Uterus (tissue), 4 donors: ENCODE data around the gene SAYSD1. TPM values are rescaled to one million over a fixed set of nuclear protein-coding genes. Genes with fewer than 3 reads are reported as not detected.

ENCODE experiments used
- DNase-seq, 2 donors: peaks; one replicate each; pipeline ENCODE4 v3.0.0-alpha.2; 2019 to 2020
- H3K27ac ChIP-seq, 2 donors: fragments of 200-600 bp; sonication (generic); 1 replicate in 1 of 2; 2 replicates in 1 of 2; pipeline ENCODE4 v1.5.1; 2016 to 2018
- H3K27me3 ChIP-seq, 2 donors: fragments of 200-600 bp; sonication (generic); one replicate each; pipeline ENCODE4 v1.5.1; 2018 to 2019; ENCODE audit warnings: control low read depth in 1 of 2
- H3K36me3 ChIP-seq, 2 donors: fragments of 200-600 bp; sonication (generic); one replicate each; pipeline ENCODE4 v1.5.1; 2019; ENCODE audit warnings: control low read depth in 1 of 2
- H3K4me1 ChIP-seq, 2 donors: fragments of 200-600 bp; sonication (generic); one replicate each; pipeline ENCODE4 v1.5.1; 2018 to 2019; ENCODE audit warnings: control low read depth in 1 of 2
- H3K4me3 ChIP-seq, 2 donors: fragments of 200-600 bp; sonication (generic); 1 replicate in 1 of 2; 2 replicates in 1 of 2; pipeline ENCODE4 v1.5.1; 2018 to 2019; ENCODE audit warnings: mild to moderate bottlenecking in 1 of 2
- H3K9me3 ChIP-seq, 2 donors: fragments of 200-600 bp; sonication (generic); one replicate each; pipeline ENCODE4 v1.5.1; 2019; ENCODE audit warnings: control low read depth in 1 of 2
- CTCF ChIP-seq, 4 experiments: fragments of 200-600 bp in 2 of 4; fragments of 450-650 bp in 2 of 4; sonication (generic) in 2 of 4; IDR thresholded peaks; one replicate each; pipeline ENCODE4 v1.5.1; 2016 to 2019; ENCODE audit warnings: antibody characterized with exemption in 4 of 4, mild to moderate bottlenecking in 2 of 4, moderate library complexity in 1 of 4
- POLR2A ChIP-seq, 2 donors: fragments of 450-650 bp; IDR thresholded peaks; one replicate each; pipeline ENCODE4 v1.6.1; 2016; ENCODE audit warnings: antibody characterized with exemption in 2 of 2, mild to moderate bottlenecking in 1 of 2, moderate library complexity in 1 of 2
- intact Hi-C: fragments of 100-400 bp; cut with DNase I; formaldehyde crosslinking; loops from one replicate; pipeline ENCODE4 v1.15.1; 2023; ENCODE audit warnings: low total_unique reads
- total RNA-seq, 4 donors: library from RNA; depleted of rRNA in 3 of 4; stranded (reverse); fragments of >200 nt in 3 of 4; gene quantifications; one replicate each; pipeline versions ENCODE4 v1.1.0 to v1.2.4, GENCODE V29; 2014 to 2023
- donor health status: DM: yes; HTN: yes; CAD: no.

SAYSD1 gene
- total RNA-seq, 4 donors from 2014 or later = 10.3 to 34.8 (median 15.9) TPM

GRCh38 chr6:39063526-39063925 is 51.5 kb downstream of the SAYSD1 start:
- no peaks in the 10 kb centered on the region for H3K4me1 ChIP-seq
- no peak overlapping the region for H3K27ac ChIP-seq
- no peaks in the 10 kb centered on the region for H3K27me3 ChIP-seq
- H3K36me3 ChIP-seq = no peaks in the 10 kb centered on the region
- H3K4me3 ChIP-seq = no peak overlapping the region
- TF ChIP-seq CTCF (IDR thresholded peaks at IDR 0.05) = no peak
- TF ChIP-seq POLR2A (IDR thresholded peaks at IDR 0.05) = no peak
- intact Hi-C loops = no loop called here
- DNase-seq = no peak
- H3K9me3 ChIP-seq = no peaks in the 10 kb centered on the region

- no peaks in the 10 kb centered on the region for H3K27me3 ChIP-seq
- TF ChIP-seq CTCF (IDR thresholded peaks at IDR 0.05) (no peak), POLR2A (IDR thresholded peaks at IDR 0.05) (no peak)
- no peak overlapping the region for H3K4me3 ChIP-seq
- no peak for DNase-seq
- no peaks in the 10 kb centered on the region for H3K9me3 ChIP-seq
- H3K36me3 ChIP-seq = no peaks in the 10 kb centered on the region
- H3K4me1 ChIP-seq = no peaks in the 10 kb centered on the region
- H3K27ac ChIP-seq = no peak overlapping the region
- intact Hi-C loops = no loop called here
These were observed 52.8 kb downstream of the SAYSD1 start for GRCh38 chr6:39062014-39062740.

- TF ChIP-seq POLR2A (IDR thresholded peaks at IDR 0.05) (no peak), CTCF (IDR thresholded peaks at IDR 0.05) (no peak)
- no peaks in the 10 kb centered on the region for H3K36me3 ChIP-seq
- intact Hi-C loops = no loop called here
- H3K27me3 ChIP-seq = no peaks in the 10 kb centered on the region
- H3K27ac ChIP-seq = no peak overlapping the region
- no peak for DNase-seq
- no peaks in the 10 kb centered on the region for H3K9me3 ChIP-seq
- H3K4me1 ChIP-seq = no peaks in the 10 kb centered on the region
- H3K4me3 ChIP-seq = no peak overlapping the region
These were observed 53.4 kb downstream of the SAYSD1 start for GRCh38 chr6:39061588-39061987.

- no peak overlapping the region for H3K27ac ChIP-seq
- H3K4me1 ChIP-seq = no peaks in the 10 kb centered on the region
- H3K4me3 ChIP-seq = no peak overlapping the region
- TF ChIP-seq POLR2A (IDR thresholded peaks at IDR 0.05) = no peak
- TF ChIP-seq CTCF (IDR thresholded peaks at IDR 0.05) = no peak
- intact Hi-C loops = no loop called here
- no peaks in the 10 kb centered on the region for H3K36me3 ChIP-seq
- DNase-seq = no peak
- no peaks in the 10 kb centered on the region for H3K27me3 ChIP-seq
- H3K9me3 ChIP-seq = no peaks in the 10 kb centered on the region
These were observed 53.8 kb downstream of the SAYSD1 start for GRCh38 chr6:39061182-39061581.

- TF ChIP-seq POLR2A (IDR thresholded peaks at IDR 0.05) (no peak), CTCF (IDR thresholded peaks at IDR 0.05) (no peak)
- H3K4me1 ChIP-seq = no peaks in the 10 kb centered on the region
- no peaks in the 10 kb centered on the region for H3K9me3 ChIP-seq
- no peaks in the 10 kb centered on the region for H3K36me3 ChIP-seq
- no peaks in the 10 kb centered on the region for H3K27me3 ChIP-seq
- DNase-seq = no peak
- no peak overlapping the region for H3K4me3 ChIP-seq
- intact Hi-C loops = no loop called here
- no peak overlapping the region for H3K27ac ChIP-seq
These were observed 54.4 kb downstream of the SAYSD1 start for GRCh38 chr6:39060467-39061160.
